Astrocyte of the hippocampus (primary cell): ENCODE data around the gene LYPD5.
A peak's percentile ranks its signal among the peaks of the same experiment; 100 is the strongest.
"Not testable (repeated sequence)": the region's sequence is repeated elsewhere in the genome, so short reads cannot be mapped to it uniquely, and the experiment has no call there.

Experiments used
- DNase-seq: peaks from one replicate; pipeline ENCODE4 v3.0.0; 2011; ENCODE audit warnings: low read depth, low spot score

Gene LYPD5

DNA sequence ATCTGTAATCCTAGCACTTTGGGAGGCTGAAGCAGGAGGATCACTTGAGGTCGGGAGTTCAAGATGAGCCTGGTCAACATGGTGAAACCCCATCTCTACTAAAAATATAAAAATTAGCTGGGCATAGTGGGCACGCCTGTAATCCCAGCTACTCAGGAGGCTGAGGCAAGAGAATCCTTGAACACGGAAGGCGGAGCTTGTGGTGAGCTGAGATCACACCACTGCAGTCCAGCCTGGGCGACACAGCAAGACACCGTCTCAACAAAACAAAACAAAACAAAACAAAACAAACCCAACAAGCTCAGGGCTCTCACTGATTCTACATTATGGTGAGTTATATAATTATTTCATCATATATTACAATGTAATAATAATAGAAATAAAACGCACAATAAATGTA lies 4.2 kb upstream of the LYPD5 start:
- DNase-seq: not testable (repeated sequence)

DNA sequence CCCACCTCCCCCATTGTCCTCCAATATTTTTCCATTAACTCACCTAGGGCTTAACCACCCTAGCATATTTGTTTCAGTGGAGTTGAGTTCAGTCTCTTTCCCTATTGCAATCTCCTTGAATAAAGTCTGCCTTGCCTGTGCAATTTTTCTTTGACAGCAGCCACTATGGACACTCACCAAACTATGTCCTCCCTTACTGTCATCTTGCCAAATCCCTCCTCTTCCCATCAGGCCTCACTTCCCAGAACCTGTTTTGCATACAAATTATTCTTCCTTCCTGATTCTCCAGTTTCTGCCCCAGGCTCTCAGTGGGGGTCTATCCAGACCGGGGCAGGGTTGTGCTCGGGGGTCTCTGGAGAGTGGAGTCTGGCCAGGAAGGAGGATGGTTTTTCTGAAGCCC lies 2.2 kb upstream of the LYPD5 start:
- no peak for DNase-seq

DNA sequence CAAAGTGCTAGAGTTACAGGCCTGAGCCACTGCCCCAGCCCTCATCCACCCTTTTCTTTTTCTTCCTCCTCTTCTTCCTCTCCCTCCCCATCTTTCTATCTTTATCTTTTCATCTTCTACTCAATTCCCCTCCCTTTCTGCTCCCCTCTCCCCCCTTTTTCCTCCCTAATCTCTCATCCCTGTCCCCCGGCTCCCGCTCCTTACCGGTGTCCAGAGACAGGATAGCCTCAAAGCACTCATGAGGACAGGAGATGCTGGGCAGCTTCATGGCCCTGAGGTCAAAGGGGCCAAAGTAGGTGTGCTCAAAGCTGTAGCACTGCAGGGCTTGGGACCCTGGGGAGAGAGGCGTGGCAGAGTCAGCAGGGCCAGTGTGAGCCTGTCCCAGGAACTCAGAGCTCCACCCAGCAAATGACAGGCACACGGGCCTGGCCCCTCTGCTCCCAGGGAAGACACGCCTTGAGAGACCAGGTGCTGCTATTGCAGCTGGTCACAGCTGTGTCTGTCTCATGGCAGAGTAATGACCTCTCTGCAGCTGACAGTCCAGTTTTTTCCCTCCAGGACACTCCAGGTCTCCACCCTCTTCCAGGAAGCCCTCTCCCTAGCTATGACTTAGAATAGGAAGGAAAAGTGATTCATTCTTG lies 2.6 kb downstream of the LYPD5 start:
- no peak for DNase-seq

DNA sequence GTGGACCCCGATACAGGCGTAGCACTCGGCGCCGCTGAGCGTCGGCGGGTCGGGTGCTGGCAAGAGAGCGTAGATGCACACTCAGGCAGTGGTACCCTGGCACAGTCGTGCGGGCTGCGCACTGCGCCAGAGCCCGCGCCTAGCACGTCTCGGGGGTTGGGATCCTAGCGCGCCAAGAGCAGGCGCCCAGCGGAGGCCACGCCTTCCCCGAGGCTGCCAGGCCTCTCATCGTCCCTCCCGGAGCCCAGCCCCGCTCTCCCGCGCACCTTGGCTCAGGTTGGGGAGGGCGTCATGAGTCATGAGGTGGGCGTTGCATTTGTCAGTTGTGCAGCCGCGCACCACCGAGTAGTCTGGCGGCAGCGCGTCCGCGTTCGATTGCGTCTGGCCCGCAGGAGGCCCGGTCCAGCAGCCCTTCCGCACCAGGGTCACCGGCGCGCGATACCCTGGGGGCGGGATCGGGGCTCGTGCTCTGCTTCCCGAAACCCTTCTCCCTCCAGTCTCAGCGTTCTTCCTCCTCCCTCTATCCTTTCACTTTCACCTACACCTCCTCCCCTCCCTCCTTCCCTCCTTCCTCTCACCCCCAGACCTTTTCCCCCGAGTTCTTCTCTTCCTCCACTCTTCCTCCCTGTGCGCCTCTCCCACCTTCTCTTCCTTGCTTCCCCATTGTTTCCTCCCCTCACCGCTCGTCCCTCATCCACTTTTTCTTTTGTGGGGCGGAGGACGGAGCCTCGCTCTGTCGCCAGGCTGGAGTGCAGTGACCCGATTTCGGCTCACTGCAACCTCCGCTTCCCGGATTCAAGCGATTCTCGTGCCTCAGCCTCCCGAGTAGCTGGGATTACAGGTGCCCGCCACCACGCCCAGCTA lies 3.5 kb downstream of the LYPD5 start:
- DNase-seq: peak; percentile 50

DNA sequence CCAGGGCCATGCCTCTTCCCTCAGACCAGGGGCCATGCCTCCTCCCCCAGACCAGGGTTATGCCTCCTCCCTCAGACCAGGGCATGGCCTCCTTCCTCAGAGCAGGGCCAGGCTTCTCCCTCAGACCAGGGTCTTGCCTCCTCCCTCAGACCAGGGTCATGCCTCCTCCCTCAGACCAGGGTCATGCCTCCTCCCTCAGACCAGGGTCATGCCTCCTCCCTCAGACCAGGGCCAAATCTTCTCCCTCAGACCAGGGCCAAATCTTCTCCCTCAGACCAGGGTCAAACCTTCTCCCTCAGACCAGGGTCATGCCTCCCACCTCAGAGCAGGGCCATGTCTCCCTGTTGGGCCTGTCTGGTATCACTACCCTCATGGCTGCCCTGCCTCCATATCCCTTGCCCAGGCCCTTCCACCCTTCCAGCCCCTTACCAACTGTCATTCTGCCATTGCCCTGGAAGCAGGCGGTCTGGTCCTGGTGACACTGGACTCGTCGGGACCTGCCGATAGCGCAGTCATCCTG lies 4.2 kb downstream of the LYPD5 start:
- no peak for DNase-seq

DNA sequence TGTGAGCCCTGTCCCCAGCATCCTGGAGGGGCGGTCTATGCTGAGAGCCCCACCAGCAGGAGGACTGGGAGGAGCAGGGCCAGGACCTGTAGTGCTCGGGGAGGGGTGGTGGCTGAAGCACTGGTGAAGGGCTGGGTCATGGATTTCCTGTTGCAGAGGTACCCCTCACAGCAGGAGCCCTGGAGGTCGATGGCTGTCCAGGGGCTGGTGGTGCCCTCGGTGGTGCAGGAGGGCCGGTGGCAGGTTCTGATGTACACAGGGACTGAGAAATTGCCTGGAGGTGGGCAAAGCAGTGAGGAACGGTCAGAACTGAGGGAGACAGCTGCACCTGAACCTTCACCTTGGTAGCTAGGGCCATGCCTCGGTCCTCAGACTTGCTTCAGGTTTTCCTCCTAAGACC lies 4.7 kb downstream of the LYPD5 start:
- no peak for DNase-seq

DNA sequence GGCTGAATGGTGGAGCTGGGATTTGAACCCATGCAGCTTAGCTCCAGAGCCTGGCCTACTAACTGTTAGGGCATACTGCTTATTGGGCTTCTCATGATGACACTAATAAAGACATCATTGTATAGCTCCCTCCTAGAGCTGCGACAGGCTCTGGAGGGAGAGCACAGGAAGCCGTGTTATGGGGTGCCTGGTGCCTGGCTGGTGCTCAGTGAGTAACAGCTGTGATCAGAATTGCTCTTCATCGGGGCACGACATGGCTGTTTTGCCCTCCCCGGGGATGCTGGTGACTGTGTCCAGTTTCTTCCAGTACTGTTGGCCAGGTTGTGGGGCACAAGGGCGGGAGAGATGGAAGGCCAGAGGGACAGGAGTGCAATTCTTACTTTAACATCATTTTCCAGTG lies 5.1 kb downstream of the LYPD5 start:
- DNase-seq: no peak

DNA sequence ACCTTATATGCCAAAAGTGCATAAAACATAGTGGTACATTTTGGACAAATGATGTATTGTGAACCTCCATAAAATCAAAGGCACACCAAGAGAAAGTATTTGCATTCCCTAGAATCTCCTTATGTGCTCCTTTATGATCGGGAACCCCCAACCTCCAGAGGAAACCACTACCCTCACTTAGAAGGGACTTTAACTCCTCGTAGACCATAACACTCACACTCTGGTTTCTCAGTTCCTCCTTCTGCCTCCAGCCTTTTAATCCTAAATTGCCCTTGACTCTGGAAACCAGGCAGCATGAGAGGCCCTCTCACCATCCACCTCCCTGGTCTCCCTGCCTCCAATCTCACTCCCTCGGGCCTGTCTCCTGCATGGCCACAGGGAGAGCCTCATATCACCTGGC lies 11.7 kb downstream of the LYPD5 start:
- DNase-seq: no peak

DNA sequence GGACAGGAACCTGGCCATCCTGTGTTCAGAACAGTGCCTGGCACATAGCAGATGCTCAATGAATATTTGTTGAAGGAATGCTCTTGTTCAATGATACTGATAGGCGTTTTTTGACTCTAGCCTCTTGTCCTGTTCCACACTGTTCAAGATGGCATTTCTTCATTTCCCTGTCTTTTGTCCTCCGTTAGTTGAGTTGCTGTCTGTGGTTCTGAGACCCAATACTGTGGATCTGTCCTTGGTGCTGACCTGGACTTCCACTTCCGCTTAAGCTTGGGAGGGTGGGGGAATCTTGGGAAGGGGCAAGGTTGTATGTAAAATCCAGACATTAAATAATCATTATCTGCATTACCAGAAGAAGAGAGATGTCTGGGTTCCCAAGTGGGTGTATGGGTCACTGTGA lies 13.2 kb downstream of the LYPD5 start:
- DNase-seq: peak; percentile 74

DNA sequence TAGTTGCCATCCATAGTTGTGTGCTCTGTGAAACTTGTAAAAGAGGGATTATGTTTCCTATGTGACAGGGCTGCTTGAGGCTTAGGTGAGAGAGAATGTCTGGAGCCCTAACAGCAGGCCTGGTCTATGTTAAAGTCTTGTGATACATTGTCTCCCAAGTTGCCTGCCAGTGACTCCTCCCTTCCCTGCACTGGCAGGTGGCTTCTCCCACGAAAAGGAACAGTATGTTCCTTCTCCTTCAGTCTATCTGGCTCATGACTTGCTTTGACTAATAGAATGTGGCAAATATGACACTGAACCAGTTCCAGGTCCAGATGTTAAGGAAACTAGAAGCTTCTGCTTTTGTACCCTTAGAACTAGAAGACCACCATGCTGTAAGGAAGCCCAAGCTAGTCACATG lies 15.6 kb downstream of the LYPD5 start:
- DNase-seq: no peak

DNA sequence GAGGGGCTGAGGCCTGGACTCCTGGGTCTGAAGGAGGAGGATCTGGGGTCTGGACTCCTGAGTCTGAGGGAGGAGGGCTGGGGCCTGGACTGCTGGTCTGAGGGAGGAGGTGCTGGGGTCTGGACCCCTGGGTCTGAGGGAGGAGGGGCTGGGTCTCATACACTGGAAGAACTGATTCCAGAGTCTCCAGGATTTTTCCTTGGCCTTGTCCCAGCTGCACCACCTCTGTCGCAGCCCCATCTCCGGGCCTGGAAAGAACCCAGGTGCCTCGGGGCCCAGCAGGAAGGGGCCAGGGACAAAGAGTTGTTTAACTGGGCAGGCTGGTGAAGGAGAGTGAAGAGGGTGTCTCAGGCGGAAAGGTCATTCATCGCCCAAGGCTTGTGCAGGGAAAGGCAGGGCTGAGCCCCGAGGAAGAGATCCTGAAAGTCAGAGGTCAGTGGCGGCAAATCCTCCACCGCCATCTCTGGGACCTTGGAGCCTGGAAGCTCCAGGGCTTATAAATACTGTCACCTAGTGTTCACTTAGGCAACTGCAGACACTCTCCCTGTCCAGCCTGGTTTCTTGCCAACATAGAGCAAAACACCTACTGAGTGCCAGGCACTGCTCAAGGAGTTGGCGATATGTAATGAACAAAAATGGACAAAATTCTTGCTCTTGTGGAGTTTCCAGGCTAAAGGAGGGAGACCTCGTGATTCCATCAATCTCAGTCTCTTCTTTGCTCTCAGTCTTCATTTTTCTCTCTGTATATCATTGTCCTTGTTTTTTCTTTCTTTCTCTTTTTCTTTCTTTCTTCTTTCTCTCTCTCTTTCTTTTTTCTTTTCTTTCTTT lies 17.1 kb downstream of the LYPD5 start:
- peak; percentile 81 for DNase-seq

DNA sequence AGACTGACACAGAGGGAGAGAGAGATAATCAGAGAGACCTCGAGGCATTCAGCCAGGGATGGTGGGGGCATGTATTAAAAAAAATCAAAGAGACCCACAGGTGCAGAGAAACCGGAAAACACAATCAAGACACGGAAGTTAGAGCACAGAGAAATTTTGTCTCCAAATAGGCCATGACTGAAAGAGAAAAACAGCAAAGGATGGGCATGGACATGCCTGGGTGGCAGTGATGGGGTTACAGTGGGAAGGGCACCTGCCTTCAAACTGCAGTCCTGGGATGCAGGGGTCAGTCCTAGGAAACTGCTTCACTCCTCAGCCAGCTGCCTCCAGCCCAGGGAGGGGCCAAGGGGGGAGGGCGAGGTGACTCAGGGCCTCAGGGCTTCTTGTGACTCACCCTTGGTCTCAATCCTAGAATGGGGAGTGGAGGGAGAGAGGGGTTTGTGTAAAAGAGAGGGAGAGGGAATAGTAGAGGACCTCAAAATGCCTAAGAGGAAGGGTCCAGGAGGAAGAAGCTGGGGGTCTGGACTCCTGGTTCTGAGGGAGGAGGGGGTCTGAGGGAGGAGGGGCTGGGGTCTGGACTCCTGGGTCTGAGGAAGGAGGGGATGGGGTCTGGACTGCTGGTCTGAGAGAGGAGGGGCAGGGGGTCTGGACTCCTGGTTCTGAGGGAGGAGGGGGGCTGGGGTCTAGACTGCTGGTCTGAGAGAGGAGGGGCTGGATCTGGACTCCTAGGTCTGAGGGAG lies 17.8 kb downstream of the LYPD5 start:
- DNase-seq: peak; percentile 93

DNA sequence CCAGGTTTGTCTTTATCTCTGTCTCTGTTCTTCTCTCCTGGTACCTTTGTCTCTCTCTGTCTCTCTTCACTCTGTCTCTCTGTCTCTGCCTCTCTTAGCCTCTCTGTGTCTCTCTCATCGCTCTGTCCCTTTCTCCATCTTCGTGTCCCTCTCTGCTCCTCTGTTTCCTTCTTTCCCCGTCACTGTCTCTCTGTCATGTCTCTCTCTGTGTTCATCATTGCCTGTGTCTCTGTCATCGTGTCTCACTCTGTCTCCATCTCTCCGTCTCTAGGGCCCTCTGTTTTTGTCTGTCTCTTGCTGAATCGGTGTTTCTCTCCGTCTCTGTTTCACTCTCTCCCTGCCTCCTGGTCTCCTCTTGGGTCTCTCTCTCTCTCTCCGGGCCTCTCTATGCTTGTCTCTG lies 18.6 kb downstream of the LYPD5 start:
- DNase-seq: no peak

DNA sequence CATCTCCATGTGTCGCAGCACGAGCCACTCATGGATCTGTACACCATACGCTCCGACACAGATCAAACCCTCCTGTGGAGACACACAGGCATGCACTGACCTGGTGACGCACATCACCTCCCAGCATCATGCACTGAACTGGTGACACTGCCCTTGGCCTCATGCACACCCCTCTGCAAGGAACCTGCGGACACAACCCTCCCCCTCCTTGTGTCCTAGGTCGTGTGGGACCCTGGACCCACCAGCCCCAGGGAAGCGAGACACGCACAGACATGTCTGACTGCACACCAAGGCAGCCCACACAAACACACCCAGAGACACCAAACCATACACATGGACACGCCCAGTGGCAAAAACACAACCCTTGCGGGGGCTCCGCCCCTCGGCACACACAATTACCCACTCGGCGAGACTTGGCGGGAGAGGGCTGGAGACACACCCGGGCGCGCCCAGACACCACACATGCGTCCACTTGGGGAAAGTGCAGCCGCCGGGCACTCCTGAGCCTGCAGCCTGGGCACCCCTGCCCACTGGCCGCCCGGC lies 19.5 kb downstream of the LYPD5 start:
- no peak for DNase-seq

DNA sequence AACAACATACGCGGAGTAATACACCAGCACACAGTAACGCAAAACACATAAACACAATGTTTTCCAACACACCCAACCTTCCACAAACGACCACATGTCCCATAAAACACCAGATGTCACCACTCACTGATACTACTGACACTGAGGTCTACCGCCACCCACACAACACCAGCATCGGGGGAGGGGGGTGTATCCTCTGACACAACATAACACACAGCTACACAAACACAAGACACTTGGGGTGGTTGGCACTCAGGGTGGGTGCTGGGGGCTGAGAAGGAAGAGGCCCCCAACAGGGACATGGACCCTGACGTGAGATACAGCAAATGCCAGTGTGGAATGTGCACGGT lies 20.0 kb downstream of the LYPD5 start:
- no peak for DNase-seq

DNA sequence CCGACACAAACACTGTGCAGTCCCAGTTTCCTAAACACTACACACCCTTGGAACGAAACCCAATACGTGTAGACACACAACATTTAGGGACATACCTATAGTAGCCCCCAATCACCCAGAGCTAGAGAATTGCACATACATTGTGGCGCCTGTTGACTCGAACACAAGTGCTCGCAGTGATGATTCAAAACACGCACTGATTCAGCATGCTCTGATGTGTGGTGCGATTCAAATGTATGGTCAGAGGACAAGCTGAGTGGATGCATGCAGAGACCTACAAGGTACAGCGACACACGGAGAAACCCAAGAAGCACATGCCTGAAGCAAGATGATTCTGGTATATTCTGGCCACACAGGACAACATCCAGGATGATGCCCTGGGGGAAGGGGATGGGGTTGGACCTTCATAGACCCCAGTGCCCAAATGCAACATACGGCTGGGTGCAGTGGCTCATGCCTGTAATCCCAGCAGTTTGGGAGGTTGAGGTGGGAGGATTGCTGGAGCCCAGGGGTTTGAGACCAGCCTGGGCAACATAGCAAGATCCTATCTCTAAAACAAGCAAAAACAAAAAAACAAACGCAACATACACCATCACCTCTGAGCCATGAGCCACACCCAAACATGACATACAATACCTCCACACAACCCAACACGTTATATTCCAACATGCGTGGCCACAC lies 20.5 kb downstream of the LYPD5 start:
- no peak for DNase-seq

DNA sequence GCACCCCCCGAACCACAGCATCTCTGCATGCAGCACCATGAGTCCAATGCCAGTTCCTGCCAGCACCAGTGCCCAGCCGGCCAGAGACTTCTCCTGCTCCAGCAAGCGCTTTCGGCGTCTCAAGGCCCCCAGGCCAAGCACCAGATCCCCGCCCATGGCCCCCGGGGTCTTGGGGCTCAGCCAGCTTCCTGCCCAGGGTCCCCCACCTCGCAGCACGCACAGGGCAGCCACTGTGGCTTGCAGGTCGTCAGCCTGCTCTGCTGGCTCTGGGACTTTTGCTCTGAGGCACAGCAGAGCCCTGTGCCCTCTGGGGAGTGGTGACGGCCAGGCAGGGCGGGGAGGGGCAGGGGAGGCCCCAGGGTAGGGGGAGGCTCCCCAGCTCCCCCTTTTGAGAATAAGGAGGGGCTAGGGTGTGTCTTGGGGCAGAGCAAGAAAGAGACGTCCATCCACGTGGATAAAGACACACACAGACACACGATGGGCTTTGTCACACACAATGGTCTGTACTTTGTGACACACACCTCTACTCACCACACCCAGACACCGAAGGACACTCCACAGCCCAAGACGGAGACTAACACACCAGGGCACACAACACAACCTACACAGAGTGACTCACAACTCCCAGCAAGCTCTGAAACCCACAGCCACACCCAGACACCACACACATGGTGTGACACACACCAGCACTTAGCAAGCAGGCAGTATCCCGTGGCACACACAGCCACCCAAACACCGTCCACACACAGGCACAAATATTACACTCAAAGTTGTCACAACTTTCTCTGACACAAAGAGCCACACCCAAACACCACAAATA lies 21.3 kb downstream of the LYPD5 start, which contains the start of gene KCNN4:
KCNN4 (minus strand) TSS at position 268 of the 820 bp plus-strand sequence; CDS start at position 156, 112 bp downstream.
- DNase-seq: peak; percentile 71

DNA sequence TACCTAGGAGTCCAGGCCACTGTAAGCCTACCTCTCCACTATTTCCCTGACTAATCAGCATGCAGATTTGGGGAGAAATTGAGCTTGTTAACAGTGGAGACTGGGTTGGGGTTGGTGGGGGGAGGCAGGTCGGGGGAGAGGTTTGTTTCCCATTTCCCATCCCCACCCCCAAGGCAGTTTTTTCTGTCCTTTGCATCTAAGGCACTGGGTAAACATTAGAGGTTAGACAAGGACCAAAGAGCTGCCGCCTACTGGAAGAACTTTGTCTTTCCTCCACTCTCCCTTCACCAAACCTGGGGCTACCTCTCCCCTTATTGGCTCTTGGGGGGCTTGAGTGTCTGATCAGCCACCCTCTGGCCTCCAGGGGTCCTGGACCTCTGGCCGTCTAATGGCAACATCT lies 22.4 kb downstream of the LYPD5 start:
- no peak for DNase-seq

DNA sequence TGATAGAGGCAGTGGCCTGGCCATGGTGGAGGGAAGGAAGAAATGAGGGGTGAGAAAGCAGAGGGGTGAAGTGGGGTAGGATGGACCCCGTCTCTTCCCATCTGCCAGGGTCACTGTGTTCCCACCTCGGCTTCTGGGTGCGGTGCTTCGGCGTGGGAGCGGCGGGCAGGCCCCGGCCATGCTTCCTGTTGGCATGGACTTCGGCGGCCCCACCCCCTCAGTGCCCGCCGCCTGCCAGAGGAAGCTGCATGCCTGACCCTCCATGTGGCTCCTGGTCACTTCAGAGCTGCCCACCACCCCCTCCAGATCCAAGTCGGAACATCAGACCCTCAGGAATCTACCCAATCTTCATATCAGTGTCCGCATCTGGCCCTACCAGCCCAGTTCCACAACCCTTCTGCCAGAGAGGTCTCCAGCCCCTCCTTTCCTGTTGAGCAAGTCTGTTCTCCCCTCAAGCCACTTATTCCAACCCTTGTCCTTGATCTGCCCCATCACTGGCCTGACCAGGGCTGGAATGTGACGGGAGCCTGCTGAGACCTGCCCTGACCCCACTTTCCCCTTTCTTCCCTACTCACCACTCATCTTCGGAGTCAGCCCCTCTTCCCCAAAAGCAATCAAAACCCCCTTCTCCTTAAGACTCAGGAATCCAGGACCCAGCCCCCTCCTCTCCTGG lies 23.0 kb downstream of the LYPD5 start:
- no peak for DNase-seq
